ENCODE results near the gene BCL2L1.

The BCL2L1 gene

GRCh38 chr20:31698243-31698802 lies 24.3 kb downstream of the BCL2L1 start:
- Mint-ChIP-seq H3K9me3 (no peaks in the 10 kb centered on the region), H3K4me3 (no peak overlapping the region), H3K36me3 (peaks cover 44 to 58% of the 10 kb centered on the region in 2 donors), H3K27ac (no peak overlapping the region), H3K4me1 (peaks cover 54 to 84% of the 10 kb centered on the region in 2 donors), H3K27me3 (no peaks in the 10 kb centered on the region)
- no peak for ATAC-seq (replicated peaks)
- no peak for DNase-seq

DNA sequence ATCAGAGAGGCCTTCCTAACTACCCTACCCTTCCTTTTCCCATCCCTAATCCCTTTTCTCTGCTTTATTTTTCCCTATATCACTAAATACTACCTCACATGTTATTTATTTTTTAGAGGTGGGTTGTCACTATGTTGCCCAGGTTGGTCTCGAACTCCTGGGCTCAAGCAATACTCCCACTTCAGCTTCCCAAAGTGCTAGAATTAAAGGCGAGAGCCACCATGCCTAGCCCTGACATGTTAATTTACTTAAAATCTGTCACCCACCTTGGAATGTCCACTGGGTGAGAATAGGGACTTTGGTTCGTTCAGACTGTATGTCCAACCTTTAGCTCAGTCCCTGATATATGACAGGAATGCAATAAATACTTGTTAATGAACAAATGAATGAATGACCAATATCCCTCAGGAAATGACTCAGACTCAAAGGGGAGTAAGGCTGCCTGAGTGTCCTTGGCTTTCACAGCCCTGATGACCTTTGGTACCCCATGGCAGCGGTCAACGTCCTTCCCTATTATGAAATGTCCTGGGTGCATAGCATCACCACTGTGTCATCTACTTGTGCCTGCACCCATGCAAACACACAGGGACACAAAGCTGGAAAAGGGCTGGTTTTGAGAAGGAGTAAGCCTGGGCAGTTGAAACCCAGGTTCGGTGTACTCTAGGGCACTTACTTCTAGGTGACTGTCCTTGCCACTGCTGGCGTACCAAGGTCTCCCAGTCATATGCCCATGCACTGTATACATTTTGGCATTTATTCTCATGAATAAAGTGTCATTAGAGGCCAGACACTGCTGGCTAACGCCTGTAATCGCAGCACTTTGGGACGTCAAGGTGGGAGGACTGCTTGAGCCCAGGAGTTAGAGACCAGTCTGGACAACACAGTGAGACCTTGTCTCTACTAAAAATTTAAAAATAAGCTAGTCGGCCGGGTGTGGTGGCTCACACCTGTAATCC lies 26.5 kb downstream of the BCL2L1 start:
- Mint-ChIP-seq H3K4me3 (peak overlapping the region in 1 of 2 donors; percentile 1), H3K4me1 (peaks cover 60 to 88% of the 10 kb centered on the region in 2 donors), H3K9me3 (no peaks in the 10 kb centered on the region), H3K36me3 (peaks cover 46 to 61% of the 10 kb centered on the region in 2 donors), H3K27ac (peak overlapping the region; percentile 83), H3K27me3 (no peaks in the 10 kb centered on the region)
- DNase-seq (no peak), ATAC-seq (replicated peaks) (no peak)

GRCh38 chr20:31694842-31695593 lies 27.6 kb downstream of the BCL2L1 start:
- Mint-ChIP-seq H3K27ac (peak overlapping the region; percentile 68), H3K36me3 (peaks cover 42 to 57% of the 10 kb centered on the region in 2 donors), H3K4me3 (no peak overlapping the region), H3K4me1 (peaks cover 55 to 86% of the 10 kb centered on the region in 2 donors), H3K27me3 (no peaks in the 10 kb centered on the region), H3K9me3 (no peaks in the 10 kb centered on the region)
- ATAC-seq (replicated peaks) (no peak), DNase-seq (no peak)

- Mint-ChIP-seq H3K27ac (peak overlapping the region; percentile 70), H3K36me3 (peaks cover 40 to 57% of the 10 kb centered on the region in 2 donors), H3K4me3 (peak overlapping the region; percentile 9 to 35), H3K27me3 (no peaks in the 10 kb centered on the region), H3K4me1 (peaks cover 47 to 83% of the 10 kb centered on the region in 2 donors), H3K9me3 (no peaks in the 10 kb centered on the region)
- no peak for DNase-seq
- ATAC-seq (replicated peaks) = no peak
Measured at GRCh38 chr20:31693987-31694661, 28.5 kb downstream of the BCL2L1 start.

- H3K27ac Mint-ChIP-seq = no peak overlapping the region
Measured at GRCh38 chr20:31693402-31693801, 29.3 kb downstream of the BCL2L1 start.

DNA sequence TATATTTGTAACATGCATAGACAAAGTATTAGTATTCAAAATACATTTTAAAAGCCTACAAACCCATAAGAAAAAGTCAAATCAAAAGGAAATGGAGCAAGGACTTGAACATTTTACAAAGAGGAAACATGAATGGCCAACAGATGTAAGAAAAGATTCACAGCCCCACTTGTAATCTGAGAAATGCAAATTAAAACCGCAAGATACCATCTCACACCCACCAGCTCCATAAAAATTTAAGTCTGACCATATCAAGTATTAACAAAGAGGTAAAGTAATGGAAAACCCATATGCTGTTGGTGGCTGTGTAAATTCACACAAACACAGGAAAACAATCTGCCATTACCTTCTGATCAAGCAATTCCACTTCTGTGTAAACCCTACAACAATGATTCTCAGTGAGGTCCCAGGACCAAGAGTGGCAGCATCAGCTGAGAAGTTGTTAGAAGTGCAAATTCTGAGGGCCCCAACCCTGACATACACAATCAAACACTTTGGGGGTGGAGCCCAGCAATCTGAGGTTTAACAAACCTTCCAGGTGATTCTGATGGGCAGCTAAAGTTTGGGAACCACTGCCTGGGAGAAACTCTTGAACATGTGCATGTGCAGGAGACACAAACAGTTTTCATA lies 30.9 kb downstream of the BCL2L1 start:
- H3K36me3 Mint-ChIP-seq = peaks cover 46 to 63% of the 10 kb centered on the region in 2 donors
- ATAC-seq (replicated peaks) (peak; percentile 64 to 73), DNase-seq (no peak)
- H3K27ac Mint-ChIP-seq = peak overlapping the region; percentile 47
- H3K4me1 Mint-ChIP-seq = peaks cover 52 to 77% of the 10 kb centered on the region in 2 donors
- no peaks in the 10 kb centered on the region for H3K9me3 Mint-ChIP-seq
- peak overlapping the region; percentile 2 to 44 for H3K4me3 Mint-ChIP-seq
- H3K27me3 Mint-ChIP-seq = no peaks in the 10 kb centered on the region

More at GRCh38 chr20:31693402-31693801, 29.3 kb downstream of the BCL2L1 start:
- ATAC-seq (replicated peaks) (no peak), DNase-seq (no peak)
- H3K4me1 Mint-ChIP-seq = peaks cover 46 to 81% of the 10 kb centered on the region in 2 donors
- no peak overlapping the region for H3K4me3 Mint-ChIP-seq
- H3K9me3 Mint-ChIP-seq = no peaks in the 10 kb centered on the region
- peaks cover 39 to 57% of the 10 kb centered on the region in 2 donors for H3K36me3 Mint-ChIP-seq
- no peaks in the 10 kb centered on the region for H3K27me3 Mint-ChIP-seq

DNA sequence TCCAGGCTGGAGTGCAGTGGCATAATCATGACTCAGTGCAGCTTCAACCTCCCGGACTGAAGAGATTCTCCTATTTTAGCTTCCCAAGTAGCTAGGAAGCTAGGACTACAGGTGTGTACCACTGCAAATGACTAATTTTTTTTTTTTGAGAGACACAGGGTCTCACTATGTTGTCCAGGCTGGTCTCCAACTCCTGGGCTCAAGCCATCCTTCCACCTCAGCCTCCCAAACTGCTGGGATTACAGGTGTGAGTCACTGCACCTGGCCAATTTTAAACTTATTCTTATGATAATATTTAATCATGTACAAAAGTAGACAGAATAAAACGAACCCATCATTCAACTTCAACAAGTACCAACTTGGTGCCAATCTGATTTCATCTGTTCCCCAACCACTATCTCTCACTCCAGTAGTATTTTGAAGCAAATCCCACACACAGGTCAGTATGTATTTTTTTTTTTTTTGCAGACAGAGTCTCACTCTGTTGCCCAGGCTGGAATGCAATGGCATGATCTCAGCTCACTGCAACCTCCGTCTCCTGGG lies 32.5 kb downstream of the BCL2L1 start:
- peaks cover 52 to 77% of the 10 kb centered on the region in 2 donors for H3K4me1 Mint-ChIP-seq
- no peak for DNase-seq
- H3K27me3 Mint-ChIP-seq = no peaks in the 10 kb centered on the region
- peaks cover 47 to 68% of the 10 kb centered on the region in 2 donors for H3K36me3 Mint-ChIP-seq
- peak overlapping the region; percentile 35 to 55 for H3K4me3 Mint-ChIP-seq
- H3K27ac Mint-ChIP-seq = peak overlapping the region; percentile 83
- ATAC-seq (replicated peaks) = no peak
- H3K9me3 Mint-ChIP-seq = no peaks in the 10 kb centered on the region

DNA sequence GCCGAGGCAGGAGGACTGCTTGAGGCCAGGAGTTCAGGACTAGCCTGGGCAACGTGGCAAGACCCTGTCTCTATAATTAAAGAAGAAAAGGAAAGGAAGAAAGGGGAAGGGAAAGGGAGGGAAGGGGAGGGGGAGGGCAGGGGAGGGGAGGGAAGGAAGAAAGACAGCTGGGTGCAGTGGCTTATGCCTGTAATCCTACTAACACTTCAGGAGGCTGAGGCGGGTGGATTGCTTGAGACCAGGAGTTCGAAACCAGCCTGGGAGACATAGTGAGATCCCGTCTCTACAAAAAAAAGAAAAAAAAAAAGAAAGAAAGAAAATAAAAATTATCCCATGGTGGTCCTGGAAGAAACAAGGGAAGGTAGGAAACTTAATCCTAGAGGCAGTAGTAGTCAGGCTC lies 33.5 kb downstream of the BCL2L1 start:
- DNase-seq (no peak), ATAC-seq (replicated peaks) (no peak)
- Mint-ChIP-seq H3K36me3 (peaks cover 46 to 70% of the 10 kb centered on the region in 2 donors), H3K27ac (peak overlapping the region; percentile 71), H3K27me3 (no peaks in the 10 kb centered on the region), H3K4me3 (peak overlapping the region in 1 of 2 donors; percentile 46), H3K4me1 (peaks cover 50 to 77% of the 10 kb centered on the region in 2 donors), H3K9me3 (no peaks in the 10 kb centered on the region)

DNA sequence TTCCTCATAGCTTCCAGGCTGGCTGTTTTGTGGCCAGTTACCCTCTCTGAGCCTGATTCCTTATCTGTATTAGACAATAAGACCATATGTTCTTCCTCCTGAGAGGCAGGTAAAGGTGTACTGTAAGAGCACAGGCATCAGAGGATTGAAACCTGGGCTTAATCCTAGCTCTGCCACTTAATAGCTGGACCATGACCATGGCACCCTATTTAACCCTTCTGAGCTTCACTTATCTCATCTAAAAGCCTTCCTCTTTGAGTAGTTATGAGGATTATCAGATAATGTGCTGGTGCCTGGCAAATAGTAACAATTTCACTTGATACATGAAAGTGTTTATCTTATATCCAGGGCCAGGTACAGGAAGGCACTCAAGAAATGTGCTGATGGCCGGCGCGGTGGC lies 34.9 kb downstream of the BCL2L1 start:
- Mint-ChIP-seq H3K4me1 (peaks cover 54 to 84% of the 10 kb centered on the region in 2 donors), H3K27ac (peak overlapping the region; percentile 14), H3K4me3 (peak overlapping the region; percentile 25 to 36), H3K9me3 (no peaks in the 10 kb centered on the region), H3K27me3 (no peaks in the 10 kb centered on the region), H3K36me3 (peaks cover 53 to 77% of the 10 kb centered on the region in 2 donors)
- no peak for DNase-seq
- ATAC-seq (replicated peaks) = no peak

- peaks cover 49 to 82% of the 10 kb centered on the region in 2 donors for H3K4me1 Mint-ChIP-seq
- DNase-seq = no peak
- H3K27me3 Mint-ChIP-seq = no peaks in the 10 kb centered on the region
- H3K27ac Mint-ChIP-seq = peak overlapping the region; percentile 93
- H3K4me3 Mint-ChIP-seq = peak overlapping the region; percentile 48 to 70
- H3K36me3 Mint-ChIP-seq = peaks cover 52 to 75% of the 10 kb centered on the region in 2 donors
- H3K9me3 Mint-ChIP-seq = no peaks in the 10 kb centered on the region
- ATAC-seq (replicated peaks) = no peak
Measured at GRCh38 chr20:31685853-31686643, 36.6 kb downstream of the BCL2L1 start.

- H3K9me3 Mint-ChIP-seq = no peaks in the 10 kb centered on the region
- peak; percentile 52 for DNase-seq
- peak overlapping the region; percentile 70 to 81 for H3K4me3 Mint-ChIP-seq
- peak; percentile 79 to 80 for ATAC-seq (replicated peaks)
- peaks cover 53 to 87% of the 10 kb centered on the region in 2 donors for H3K4me1 Mint-ChIP-seq
- peak overlapping the region; percentile 93 for H3K27ac Mint-ChIP-seq
- H3K27me3 Mint-ChIP-seq = no peaks in the 10 kb centered on the region
- H3K36me3 Mint-ChIP-seq = peaks cover 59 to 78% of the 10 kb centered on the region in 2 donors
Measured at GRCh38 chr20:31684153-31685015, 38.3 kb downstream of the BCL2L1 start.

DNA sequence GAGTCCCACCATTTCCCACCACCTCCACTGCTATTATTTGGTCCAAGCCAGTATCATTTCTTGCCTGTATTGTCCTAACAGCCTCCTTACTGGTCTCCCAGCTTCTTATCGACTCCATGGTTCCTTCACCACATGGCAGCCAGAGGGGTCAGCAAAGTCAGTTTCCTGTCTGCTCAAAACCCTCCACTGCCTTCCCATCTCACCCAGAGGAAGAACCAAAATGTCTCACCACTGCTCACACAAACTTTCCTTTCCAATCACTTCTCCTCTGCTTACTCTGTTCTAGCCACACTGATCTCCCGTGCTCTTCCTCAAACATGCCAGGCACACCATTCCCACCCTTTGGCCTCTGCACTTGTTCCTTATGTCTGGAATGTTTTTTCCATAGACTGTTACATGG lies 39.7 kb downstream of the BCL2L1 start:
- H3K4me1 Mint-ChIP-seq = peaks cover 64 to 94% of the 10 kb centered on the region in 2 donors
- no peaks in the 10 kb centered on the region for H3K9me3 Mint-ChIP-seq
- H3K27ac Mint-ChIP-seq = peak overlapping the region; percentile 56
- no peak for DNase-seq
- peaks cover 61 to 83% of the 10 kb centered on the region in 2 donors for H3K36me3 Mint-ChIP-seq
- peak overlapping the region; percentile 0 to 26 for H3K4me3 Mint-ChIP-seq
- ATAC-seq (replicated peaks) = no peak
- no peaks in the 10 kb centered on the region for H3K27me3 Mint-ChIP-seq

Data from stimulated activated naive B cell treated with anti-CD40 and anti-IgM and Interleukin-4, amounts not matched to agents 10 μg/mL and 1 μg/mL and 100 μg/mL, for 72 hours (primary cell).